ENCODE data around the gene BRPF3. TPM values are rescaled to one million over a fixed set of nuclear protein-coding genes. Genes with fewer than 3 reads are reported as not detected.
A peak's percentile ranks its signal among the peaks of the same experiment; 100 is the strongest.

BRPF3 gene
- total and polyA plus RNA-seq, 8 donors = 7.0 to 343 (median 21.1) TPM

DNA sequence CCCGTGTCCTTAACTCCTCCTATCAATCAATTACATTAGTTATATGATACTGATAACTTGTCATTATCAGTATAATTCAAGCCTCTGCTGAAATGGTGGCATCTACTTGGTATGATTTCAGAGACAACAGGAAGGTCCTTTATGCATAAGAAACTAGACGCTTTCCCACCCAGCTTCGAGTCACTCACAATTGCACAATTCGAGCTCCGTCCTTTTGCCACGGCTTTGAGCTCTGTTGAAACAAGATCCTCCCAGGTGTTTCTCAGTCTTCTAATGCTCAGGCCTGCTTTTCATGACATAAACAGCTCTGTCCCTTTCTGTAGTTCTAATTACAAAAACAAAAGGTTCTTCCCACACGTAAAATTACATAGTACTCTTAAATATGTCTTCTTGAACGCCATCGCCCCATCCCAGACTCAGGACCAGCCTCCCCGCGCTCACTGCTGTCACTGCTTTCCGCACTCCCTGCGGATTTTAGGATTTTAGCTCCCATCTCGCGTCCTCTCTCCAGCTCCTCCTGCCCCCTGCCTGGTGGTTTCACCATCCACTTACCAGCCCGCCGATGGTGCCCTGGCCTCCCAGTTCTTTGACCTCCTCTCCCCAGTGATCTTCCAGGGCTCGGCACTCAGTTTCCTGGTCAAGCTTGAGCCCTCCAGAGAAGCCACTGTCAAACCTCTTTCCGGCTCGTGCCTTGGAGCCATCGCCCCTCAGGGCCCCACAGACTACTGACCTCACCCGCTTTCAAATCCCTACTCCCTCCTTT is 50.1 kb downstream of the BRPF3 start:
- Histone ChIP-seq H3K27me3 (no peaks in the 10 kb centered on the region), H3K36me3 (no peaks in the 10 kb centered on the region), H3K4me3 (no peak overlapping the region), H3K4me1 (peaks cover 0 to 12% (median 5%) of the 10 kb centered on the region in 4 donors), H3K27ac (no peak overlapping the region), H3K9me3 (no peaks in the 10 kb centered on the region)
- TF ChIP-seq EP300 (IDR thresholded peaks at IDR 0.05) (no peak), POLR2AphosphoS5 (IDR thresholded peaks at IDR 0.05) (no peak), POLR2A (IDR thresholded peaks at IDR 0.05) (no peak)
- TF ChIP-seq, protein P1, sequence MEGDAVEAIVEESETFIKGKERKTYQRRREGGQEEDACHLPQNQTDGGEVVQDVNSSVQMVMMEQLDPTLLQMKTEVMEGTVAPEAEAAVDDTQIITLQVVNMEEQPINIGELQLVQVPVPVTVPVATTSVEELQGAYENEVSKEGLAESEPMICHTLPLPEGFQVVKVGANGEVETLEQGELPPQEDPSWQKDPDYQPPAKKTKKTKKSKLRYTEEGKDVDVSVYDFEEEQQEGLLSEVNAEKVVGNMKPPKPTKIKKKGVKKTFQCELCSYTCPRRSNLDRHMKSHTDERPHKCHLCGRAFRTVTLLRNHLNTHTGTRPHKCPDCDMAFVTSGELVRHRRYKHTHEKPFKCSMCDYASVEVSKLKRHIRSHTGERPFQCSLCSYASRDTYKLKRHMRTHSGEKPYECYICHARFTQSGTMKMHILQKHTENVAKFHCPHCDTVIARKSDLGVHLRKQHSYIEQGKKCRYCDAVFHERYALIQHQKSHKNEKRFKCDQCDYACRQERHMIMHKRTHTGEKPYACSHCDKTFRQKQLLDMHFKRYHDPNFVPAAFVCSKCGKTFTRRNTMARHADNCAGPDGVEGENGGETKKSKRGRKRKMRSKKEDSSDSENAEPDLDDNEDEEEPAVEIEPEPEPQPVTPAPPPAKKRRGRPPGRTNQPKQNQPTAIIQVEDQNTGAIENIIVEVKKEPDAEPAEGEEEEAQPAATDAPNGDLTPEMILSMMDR (IDR thresholded peaks at IDR 0.05) = no peak
- 88 to 93% (median 90%) methylated on average over 22 of the region's 22 CpGs for WGBS, 5 donors
- no peak for DNase-seq
- intact Hi-C loops (cut with DNase I; ENCODE audit: low total_unique reads) = no loop called here

DNA sequence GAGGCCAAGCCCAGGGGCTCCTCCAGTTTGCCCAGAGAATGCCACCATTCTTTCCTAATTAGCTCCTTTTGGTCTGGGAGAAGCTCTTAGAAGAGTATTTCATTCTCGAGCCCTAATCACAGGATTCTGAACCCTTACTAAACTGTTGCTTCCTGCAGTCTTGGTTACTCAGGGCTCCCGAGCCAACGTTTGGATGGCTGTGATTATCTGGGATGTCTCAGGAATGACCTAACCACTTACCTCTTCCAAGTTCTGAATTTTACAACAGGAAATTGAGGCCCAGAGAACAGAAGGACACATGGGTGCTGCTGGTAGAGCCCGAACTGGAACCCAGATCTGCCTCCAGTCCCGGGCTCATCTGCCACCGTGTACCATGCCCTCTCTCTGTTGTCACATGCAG is 51.1 kb downstream of the BRPF3 start:
- TF ChIP-seq POLR2A (IDR thresholded peaks at IDR 0.05) = no peak
- H3K27ac ChIP-seq = peak overlapping the region in 1 of 5 donors; percentile 17
- peaks cover 0 to 12% (median 5%) of the 10 kb centered on the region in 4 donors for H3K4me1 ChIP-seq
- no peak overlapping the region for H3K4me3 ChIP-seq
- 76 to 88% (median 82%) methylated on average over 6 of the region's 6 CpGs for WGBS, 5 donors
- intact Hi-C loops (cut with DNase I; ENCODE audit: low total_unique reads) = no loop called here
- no peak for DNase-seq
- H3K36me3 ChIP-seq = no peaks in the 10 kb centered on the region
- H3K27me3 ChIP-seq = no peaks in the 10 kb centered on the region
- no peaks in the 10 kb centered on the region for H3K9me3 ChIP-seq

DNA sequence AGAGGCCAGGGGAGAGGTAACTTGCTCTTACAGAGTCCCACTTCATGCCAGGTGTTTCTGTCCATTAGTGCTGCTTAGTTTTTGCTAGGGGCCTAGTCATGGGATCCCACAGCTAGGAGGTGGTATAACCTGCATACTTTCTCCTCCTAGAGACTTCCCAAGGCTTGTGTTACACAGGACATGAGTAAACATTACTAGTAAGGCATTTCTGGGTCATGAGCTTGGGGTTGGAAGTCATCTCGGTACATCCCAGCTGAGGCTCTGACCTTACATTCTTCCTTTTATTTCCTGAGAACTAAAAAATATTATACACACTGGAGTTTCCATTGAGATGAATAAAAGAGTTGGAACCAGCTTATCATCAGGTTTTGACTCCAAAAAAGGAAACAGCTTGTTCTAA is 52.4 kb downstream of the BRPF3 start:
- Histone ChIP-seq H3K4me1 (peaks cover 0 to 12% (median 5%) of the 10 kb centered on the region in 4 donors), H3K27me3 (no peaks in the 10 kb centered on the region), H3K9me3 (no peaks in the 10 kb centered on the region), H3K27ac (no peak overlapping the region), H3K36me3 (no peaks in the 10 kb centered on the region), H3K4me3 (no peak overlapping the region)
- TF ChIP-seq EP300 (IDR thresholded peaks at IDR 0.05) (no peak), POLR2AphosphoS5 (IDR thresholded peaks at IDR 0.05) (no peak), POLR2A (IDR thresholded peaks at IDR 0.05) (no peak)
- TF ChIP-seq, protein P1 (IDR thresholded peaks at IDR 0.05) = no peak
- DNase-seq = no peak
- WGBS, 5 donors = 41 to 56% (median 54%) methylated on average over 1 of the region's 1 CpG
- intact Hi-C loops (cut with DNase I; ENCODE audit: low total_unique reads) = no loop called here

DNA sequence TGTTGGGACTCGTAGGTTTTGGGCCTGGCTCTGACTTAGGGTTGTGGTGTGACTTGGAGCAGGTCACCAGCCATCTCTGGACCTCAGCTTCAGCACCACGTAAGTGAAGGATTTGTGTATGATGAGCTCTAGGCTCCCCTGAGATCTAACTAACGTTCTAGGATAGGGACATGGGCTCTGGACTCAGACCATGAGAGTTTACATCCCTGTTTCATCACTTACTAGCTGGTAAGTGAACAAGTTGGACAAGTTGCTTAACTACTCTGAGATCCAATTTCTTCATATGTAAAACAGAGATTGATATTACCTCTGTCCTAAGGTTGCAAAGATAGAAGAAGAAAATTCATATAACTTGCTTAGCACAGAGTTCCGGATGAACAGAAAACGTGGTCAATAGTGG is 53.0 kb downstream of the BRPF3 start:
- Histone ChIP-seq H3K27ac (no peak overlapping the region), H3K9me3 (no peaks in the 10 kb centered on the region), H3K27me3 (no peaks in the 10 kb centered on the region), H3K4me3 (no peak overlapping the region), H3K4me1 (peaks cover 0 to 12% (median 5%) of the 10 kb centered on the region in 4 donors), H3K36me3 (no peaks in the 10 kb centered on the region)
- TF ChIP-seq, protein P1 (IDR thresholded peaks at IDR 0.05) = no peak
- TF ChIP-seq POLR2A (IDR thresholded peaks at IDR 0.05) (no peak), EP300 (IDR thresholded peaks at IDR 0.05) (no peak), POLR2AphosphoS5 (IDR thresholded peaks at IDR 0.05) (no peak)
- DNase-seq = no peak
- WGBS, 5 donors = 77 to 90% (median 86%) methylated on average over 5 of the region's 5 CpGs
- intact Hi-C loops (cut with DNase I; ENCODE audit: low total_unique reads) = no loop called here

DNA sequence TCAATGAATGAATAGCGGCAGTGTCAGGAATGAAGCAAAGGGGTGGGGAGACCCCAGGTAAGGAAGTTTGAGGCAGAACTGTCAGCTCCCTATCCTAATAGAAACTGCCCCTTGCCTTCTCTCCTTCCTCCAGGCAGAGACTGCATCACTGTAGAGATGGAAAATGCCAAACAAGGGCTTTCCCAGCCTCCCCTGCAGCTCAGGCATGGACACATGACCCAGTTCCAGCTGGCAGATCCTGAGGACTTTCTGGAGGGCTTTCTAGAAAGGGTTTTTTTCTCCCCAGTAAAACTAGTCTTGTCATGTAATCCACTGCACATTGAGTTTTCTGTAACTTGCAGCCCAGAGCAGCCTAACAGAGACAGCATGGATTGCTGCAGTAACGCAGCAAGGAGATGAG is 55.5 kb downstream of the BRPF3 start:
- 95 to 100% (median 97%) methylated on average over 2 of the region's 2 CpGs for WGBS, 5 donors
- H3K4me3 ChIP-seq = no peak overlapping the region
- H3K27me3 ChIP-seq = no peaks in the 10 kb centered on the region
- H3K9me3 ChIP-seq = peaks cover 0 to 5% (median 3%) of the 10 kb centered on the region in 4 donors
- peaks cover 0 to 2% (median 0%) of the 10 kb centered on the region in 4 donors for H3K36me3 ChIP-seq
- intact Hi-C loops (cut with DNase I; ENCODE audit: low total_unique reads) = no loop called here
- no peaks in the 10 kb centered on the region for H3K4me1 ChIP-seq
- TF ChIP-seq EP300 (IDR thresholded peaks at IDR 0.05) = no peak
- TF ChIP-seq, protein P1 (IDR thresholded peaks at IDR 0.05) = no peak
- TF ChIP-seq POLR2A (IDR thresholded peaks at IDR 0.05) = no peak
- no peak for TF ChIP-seq POLR2AphosphoS5 (IDR thresholded peaks at IDR 0.05)
- DNase-seq = no peak
- no peak overlapping the region for H3K27ac ChIP-seq
